K562 (cell line): ENCODE measurements around the gene ZCCHC14. TPM values are rescaled to one million over a fixed set of nuclear protein-coding genes. Genes with fewer than 3 reads are reported as not detected.
A peak's percentile ranks its signal among the peaks of the same experiment; 100 is the strongest.

Experiments
- ASH1L ChIP-seq: fragments of 450-650 bp; IDR thresholded peaks from 2 replicates; pipeline ENCODE4 v1.6.1; 2018; ENCODE audit warnings: borderline replicate concordance, mild to moderate bottlenecking, low read depth; ENCODE audit not compliant: partially characterized antibody
- DPF2 ChIP-seq: fragments of 450-650 bp; IDR thresholded peaks from 2 replicates; pipeline ENCODE4 v1.6.1; 2016
- GATAD2B ChIP-seq: fragments of 450-650 bp; IDR thresholded peaks from 2 replicates; pipeline ENCODE4 v1.6.1; 2017; ENCODE audit warnings: mild to moderate bottlenecking, borderline replicate concordance
- IRF2 ChIP-seq: sonication (generic); formaldehyde crosslinking; IDR thresholded peaks from 2 replicates; pipeline ENCODE4 v1.8.1; 2022; ENCODE audit warnings: mild to moderate bottlenecking, missing genetic modification reagents
- MTF1 ChIP-seq: fragments of 250-450 bp; sonication (Bioruptor Pico); IDR thresholded peaks from 2 replicates; pipeline ENCODE4 v1.9.0; 2021; ENCODE audit warnings: moderate library complexity, mild to moderate bottlenecking, inconsistent platforms, borderline replicate concordance
- NELFE ChIP-seq: IDR thresholded peaks from 2 replicates; pipeline ENCODE4 v1.6.1; 2011; ENCODE audit warnings: mild to moderate bottlenecking; ENCODE audit not compliant: insufficient read depth, insufficient read length
- SPI1 ChIP-seq: IDR thresholded peaks from 2 replicates; pipeline ENCODE4 v1.6.1; 2011; ENCODE audit warnings: low read depth, low read length, control low read depth, borderline replicate concordance
- STAG1 ChIP-seq: sonication (generic); formaldehyde crosslinking; IDR thresholded peaks from 2 replicates; pipeline ENCODE4 v1.5.0; 2020; ENCODE audit warnings: missing genetic modification reagents, borderline replicate concordance
- ZKSCAN1 ChIP-seq: fragments of 150-350 bp; IDR thresholded peaks from 2 replicates; pipeline ENCODE4 v1.6.1; 2016; ENCODE audit warnings: low read depth, low read length
- ZNF282 ChIP-seq: sonication (generic); formaldehyde crosslinking; IDR thresholded peaks from 2 replicates; pipeline ENCODE4 v1.8.1; 2023; ENCODE audit warnings: missing genetic modification reagents
- ZNF324 ChIP-seq: fragments of 250-450 bp; sonication (Bioruptor Pico); IDR thresholded peaks from 2 replicates; pipeline ENCODE4 v1.4.0; 2020; ENCODE audit warnings: mild to moderate bottlenecking
- ZNF57 ChIP-seq: fragments of 450-650 bp; formaldehyde crosslinking; IDR thresholded peaks from 2 replicates; pipeline ENCODE4 v1.4.0; 2020; ENCODE audit warnings: mild to moderate bottlenecking, moderate library complexity
- polyA plus RNA-seq, 8 experiments: library from polyadenylated mRNA; depleted of rRNA in 4 of 8; stranded (reverse) in 5 of 8; unstranded in 3 of 8; fragments of >200 nt; fragmentation: Nextera tagmentation in 2 of 8; fragmentation: Illumina TruSeq in 1 of 8; extraction: Ambion mirVana in 2 of 8; extraction: Trizol in 1 of 8; gene quantifications; 2 replicates each; pipeline versions ENCODE4 v1.2.1 to v1.2.3, GENCODE V29; 2011 to 2014; ENCODE audit warnings: inconsistent platforms in 1 of 8, missing spikeins in 1 of 8
- total RNA-seq, 7 experiments: library from RNA; depleted of rRNA in 6 of 7; stranded (reverse); fragments of >200 nt in 6 of 7; fragmentation: Illumina TruSeq in 2 of 7; extraction: Trizol in 2 of 7; gene quantifications; 2 replicates each; pipeline versions ENCODE4 v1.2.1 to v1.2.3, GENCODE V29; 2011 to 2021; ENCODE audit warnings: low replicate concordance in 1 of 7
- TF ChIP-seq, protein P1 (sequence below): fragments of 450-650 bp; formaldehyde crosslinking; IDR thresholded peaks from 2 replicates; pipeline ENCODE4 v1.4.0; 2022; ENCODE audit warnings: missing genetic modification characterization
- TF ChIP-seq, protein P2 (sequence below): sonication (generic); formaldehyde crosslinking; IDR thresholded peaks from 2 replicates; pipeline ENCODE4 v1.8.0; 2022; ENCODE audit warnings: missing genetic modification reagents, mild to moderate bottlenecking, borderline replicate concordance
- TF ChIP-seq, protein P3 (sequence below): fragments of 250-450 bp; sonication (Bioruptor Pico); IDR thresholded peaks from 2 replicates; pipeline ENCODE4 v1.5.0; 2020; ENCODE audit warnings: mild to moderate bottlenecking, borderline replicate concordance
- TF ChIP-seq, protein P4 (sequence below): fragments of 200-800 bp; sonication (Bioruptor generic); IDR thresholded peaks from 2 replicates; pipeline ENCODE4 v1.6.1; 2016; ENCODE audit warnings: missing genetic modification characterization, missing compliant biosample characterization

Gene ZCCHC14
- total and polyA plus RNA-seq, 9 of the 15 experiments (the other 6 are each of a cell fraction or from before 2014, with no cell fraction given): 1.5 to 12.4 (median 2.9) TPM

DNA sequence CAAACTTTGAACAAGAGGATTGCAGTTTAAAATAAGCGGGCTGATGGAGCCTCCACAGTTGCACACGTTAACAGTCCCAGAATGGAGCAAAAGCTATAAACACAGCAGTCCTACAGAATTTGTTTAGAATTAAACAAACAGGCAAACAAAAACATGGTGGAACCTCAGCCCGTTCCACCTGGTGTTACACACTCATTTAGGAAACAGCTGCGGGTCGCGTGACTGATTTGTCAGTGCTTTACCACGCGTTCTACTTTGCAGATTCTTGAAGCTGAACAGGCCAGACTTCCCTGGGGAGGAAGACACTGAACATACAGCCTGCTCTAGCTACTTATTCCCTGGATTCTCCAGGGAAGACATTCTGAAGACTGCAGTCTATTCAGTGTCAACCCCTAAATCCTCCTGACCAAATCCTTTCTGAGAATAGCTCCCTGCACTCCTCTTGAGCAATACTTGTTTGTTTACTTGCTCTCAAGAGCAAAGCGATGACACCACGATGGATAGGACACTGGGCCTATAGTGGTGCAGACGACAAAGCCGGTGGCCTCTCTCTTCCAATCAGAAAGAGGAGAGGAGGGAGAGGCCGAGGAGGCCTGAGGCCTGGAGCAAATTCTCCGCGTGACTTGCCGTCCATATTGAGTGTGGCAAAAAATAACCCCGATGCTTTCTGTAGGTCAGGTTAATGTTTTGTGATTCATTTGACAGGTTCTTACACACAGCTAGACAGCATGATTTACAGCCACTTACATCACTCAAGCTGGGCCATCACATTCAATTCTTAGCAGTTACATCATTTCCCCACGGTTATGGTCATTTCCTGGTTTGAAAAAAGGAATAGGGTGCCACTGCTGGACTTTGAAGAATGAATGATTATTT lies 104.6 kb downstream of the ZCCHC14 start (continued):
- TF ChIP-seq MTF1 (CRISPR knock-in tag) (no peak), SPI1 (no peak), GATAD2B (no peak; the same call in 1 of the 2 replicates), ZNF57 (no peak), ZNF282 (CRISPR knock-in tag) (no peak), DPF2 (peak; percentile 64), ZKSCAN1 (no peak), IRF2 (no peak), STAG1 (no peak), ZNF324 (CRISPR knock-in tag) (0 out of 2 replicates have a peak, but pooled peaks have one; percentile 17), NELFE (no peak), ASH1L (peak; percentile 92)
- TF ChIP-seq, protein P1, sequence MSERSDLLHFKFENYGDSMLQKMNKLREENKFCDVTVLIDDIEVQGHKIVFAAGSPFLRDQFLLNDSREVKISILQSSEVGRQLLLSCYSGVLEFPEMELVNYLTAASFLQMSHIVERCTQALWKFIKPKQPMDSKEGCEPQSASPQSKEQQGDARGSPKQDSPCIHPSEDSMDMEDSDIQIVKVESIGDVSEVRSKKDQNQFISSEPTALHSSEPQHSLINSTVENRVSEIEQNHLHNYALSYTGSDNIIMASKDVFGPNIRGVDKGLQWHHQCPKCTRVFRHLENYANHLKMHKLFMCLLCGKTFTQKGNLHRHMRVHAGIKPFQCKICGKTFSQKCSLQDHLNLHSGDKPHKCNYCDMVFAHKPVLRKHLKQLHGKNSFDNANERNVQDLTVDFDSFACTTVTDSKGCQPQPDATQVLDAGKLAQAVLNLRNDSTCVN (CRISPR knock-in tag): no peak
- TF ChIP-seq, protein P2, sequence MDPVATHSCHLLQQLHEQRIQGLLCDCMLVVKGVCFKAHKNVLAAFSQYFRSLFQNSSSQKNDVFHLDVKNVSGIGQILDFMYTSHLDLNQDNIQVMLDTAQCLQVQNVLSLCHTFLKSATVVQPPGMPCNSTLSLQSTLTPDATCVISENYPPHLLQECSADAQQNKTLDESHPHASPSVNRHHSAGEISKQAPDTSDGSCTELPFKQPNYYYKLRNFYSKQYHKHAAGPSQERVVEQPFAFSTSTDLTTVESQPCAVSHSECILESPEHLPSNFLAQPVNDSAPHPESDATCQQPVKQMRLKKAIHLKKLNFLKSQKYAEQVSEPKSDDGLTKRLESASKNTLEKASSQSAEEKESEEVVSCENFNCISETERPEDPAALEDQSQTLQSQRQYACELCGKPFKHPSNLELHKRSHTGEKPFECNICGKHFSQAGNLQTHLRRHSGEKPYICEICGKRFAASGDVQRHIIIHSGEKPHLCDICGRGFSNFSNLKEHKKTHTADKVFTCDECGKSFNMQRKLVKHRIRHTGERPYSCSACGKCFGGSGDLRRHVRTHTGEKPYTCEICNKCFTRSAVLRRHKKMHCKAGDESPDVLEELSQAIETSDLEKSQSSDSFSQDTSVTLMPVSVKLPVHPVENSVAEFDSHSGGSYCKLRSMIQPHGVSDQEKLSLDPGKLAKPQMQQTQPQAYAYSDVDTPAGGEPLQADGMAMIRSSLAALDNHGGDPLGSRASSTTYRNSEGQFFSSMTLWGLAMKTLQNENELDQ (CRISPR knock-in tag): no peak
- TF ChIP-seq, protein P3, sequence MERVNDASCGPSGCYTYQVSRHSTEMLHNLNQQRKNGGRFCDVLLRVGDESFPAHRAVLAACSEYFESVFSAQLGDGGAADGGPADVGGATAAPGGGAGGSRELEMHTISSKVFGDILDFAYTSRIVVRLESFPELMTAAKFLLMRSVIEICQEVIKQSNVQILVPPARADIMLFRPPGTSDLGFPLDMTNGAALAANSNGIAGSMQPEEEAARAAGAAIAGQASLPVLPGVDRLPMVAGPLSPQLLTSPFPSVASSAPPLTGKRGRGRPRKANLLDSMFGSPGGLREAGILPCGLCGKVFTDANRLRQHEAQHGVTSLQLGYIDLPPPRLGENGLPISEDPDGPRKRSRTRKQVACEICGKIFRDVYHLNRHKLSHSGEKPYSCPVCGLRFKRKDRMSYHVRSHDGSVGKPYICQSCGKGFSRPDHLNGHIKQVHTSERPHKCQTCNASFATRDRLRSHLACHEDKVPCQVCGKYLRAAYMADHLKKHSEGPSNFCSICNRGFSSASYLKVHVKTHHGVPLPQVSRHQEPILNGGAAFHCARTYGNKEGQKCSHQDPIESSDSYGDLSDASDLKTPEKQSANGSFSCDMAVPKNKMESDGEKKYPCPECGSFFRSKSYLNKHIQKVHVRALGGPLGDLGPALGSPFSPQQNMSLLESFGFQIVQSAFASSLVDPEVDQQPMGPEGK: no peak
- TF ChIP-seq, protein P4, sequence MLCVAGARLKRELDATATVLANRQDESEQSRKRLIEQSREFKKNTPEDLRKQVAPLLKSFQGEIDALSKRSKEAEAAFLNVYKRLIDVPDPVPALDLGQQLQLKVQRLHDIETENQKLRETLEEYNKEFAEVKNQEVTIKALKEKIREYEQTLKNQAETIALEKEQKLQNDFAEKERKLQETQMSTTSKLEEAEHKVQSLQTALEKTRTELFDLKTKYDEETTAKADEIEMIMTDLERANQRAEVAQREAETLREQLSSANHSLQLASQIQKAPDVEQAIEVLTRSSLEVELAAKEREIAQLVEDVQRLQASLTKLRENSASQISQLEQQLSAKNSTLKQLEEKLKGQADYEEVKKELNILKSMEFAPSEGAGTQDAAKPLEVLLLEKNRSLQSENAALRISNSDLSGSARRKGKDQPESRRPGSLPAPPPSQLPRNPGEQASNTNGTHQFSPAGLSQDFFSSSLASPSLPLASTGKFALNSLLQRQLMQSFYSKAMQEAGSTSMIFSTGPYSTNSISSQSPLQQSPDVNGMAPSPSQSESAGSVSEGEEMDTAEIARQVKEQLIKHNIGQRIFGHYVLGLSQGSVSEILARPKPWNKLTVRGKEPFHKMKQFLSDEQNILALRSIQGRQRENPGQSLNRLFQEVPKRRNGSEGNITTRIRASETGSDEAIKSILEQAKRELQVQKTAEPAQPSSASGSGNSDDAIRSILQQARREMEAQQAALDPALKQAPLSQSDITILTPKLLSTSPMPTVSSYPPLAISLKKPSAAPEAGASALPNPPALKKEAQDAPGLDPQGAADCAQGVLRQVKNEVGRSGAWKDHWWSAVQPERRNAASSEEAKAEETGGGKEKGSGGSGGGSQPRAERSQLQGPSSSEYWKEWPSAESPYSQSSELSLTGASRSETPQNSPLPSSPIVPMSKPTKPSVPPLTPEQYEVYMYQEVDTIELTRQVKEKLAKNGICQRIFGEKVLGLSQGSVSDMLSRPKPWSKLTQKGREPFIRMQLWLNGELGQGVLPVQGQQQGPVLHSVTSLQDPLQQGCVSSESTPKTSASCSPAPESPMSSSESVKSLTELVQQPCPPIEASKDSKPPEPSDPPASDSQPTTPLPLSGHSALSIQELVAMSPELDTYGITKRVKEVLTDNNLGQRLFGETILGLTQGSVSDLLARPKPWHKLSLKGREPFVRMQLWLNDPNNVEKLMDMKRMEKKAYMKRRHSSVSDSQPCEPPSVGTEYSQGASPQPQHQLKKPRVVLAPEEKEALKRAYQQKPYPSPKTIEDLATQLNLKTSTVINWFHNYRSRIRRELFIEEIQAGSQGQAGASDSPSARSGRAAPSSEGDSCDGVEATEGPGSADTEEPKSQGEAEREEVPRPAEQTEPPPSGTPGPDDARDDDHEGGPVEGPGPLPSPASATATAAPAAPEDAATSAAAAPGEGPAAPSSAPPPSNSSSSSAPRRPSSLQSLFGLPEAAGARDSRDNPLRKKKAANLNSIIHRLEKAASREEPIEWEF: no peak
